PFSK-1 (cell line): ENCODE data around the gene CXXC5.

Source experiments
- FOXP2 ChIP-seq: optimal IDR thresholded peaks from 2 replicates; pipeline ENCODE3; 2011; ENCODE audit warnings: borderline replicate concordance, control low read depth, inconsistent platforms; ENCODE audit not compliant: insufficient read depth; ENCODE audit errors: extremely low read length, extremely low read depth
- POLR2AphosphoS5 ChIP-seq: IDR thresholded peaks from 2 replicates; pipeline ENCODE4 v1.6.1; 2012; ENCODE audit warnings: low read depth, mild to moderate bottlenecking, control low read depth, low read length, moderate library complexity
- REST ChIP-seq, 2 experiments: IDR thresholded peaks; 2 replicates each; pipeline versions ENCODE4 v1.6.1 to v1.8.0; 2011 to 2012; ENCODE audit warnings: low read depth in 2 of 2, low read length in 2 of 2, control low read depth in 1 of 2, inconsistent platforms in 1 of 2, mild to moderate bottlenecking in 1 of 2, moderate library complexity in 1 of 2; ENCODE audit not compliant: insufficient read depth in 1 of 2
- SIN3A ChIP-seq: IDR thresholded peaks from 2 replicates; pipeline ENCODE4 v1.6.1; 2012; ENCODE audit warnings: mild to moderate bottlenecking, low read length, moderate library complexity, borderline replicate concordance; ENCODE audit not compliant: insufficient read depth
- TAF1 ChIP-seq: IDR thresholded peaks from 2 replicates; pipeline ENCODE4 v1.6.1; 2012; ENCODE audit warnings: low read length, control low read depth, borderline replicate concordance; ENCODE audit not compliant: insufficient read depth

CXXC5 gene

GRCh38 chr5:139640421-139641115, 7.6 kb upstream of the CXXC5 start:
- TF ChIP-seq FOXP2 = no peak
- TF ChIP-seq POLR2AphosphoS5 = no peak; the same call in 1 of the 2 replicates
- TF ChIP-seq TAF1 = no peak
- no peak for TF ChIP-seq SIN3A
- no peak for TF ChIP-seq REST (IDR thresholded peaks at IDR 0.05; ENCODE audit: insufficient read depth in 1 of 2, low read depth in 2 of 2, low read length in 2 of 2)

DNA sequence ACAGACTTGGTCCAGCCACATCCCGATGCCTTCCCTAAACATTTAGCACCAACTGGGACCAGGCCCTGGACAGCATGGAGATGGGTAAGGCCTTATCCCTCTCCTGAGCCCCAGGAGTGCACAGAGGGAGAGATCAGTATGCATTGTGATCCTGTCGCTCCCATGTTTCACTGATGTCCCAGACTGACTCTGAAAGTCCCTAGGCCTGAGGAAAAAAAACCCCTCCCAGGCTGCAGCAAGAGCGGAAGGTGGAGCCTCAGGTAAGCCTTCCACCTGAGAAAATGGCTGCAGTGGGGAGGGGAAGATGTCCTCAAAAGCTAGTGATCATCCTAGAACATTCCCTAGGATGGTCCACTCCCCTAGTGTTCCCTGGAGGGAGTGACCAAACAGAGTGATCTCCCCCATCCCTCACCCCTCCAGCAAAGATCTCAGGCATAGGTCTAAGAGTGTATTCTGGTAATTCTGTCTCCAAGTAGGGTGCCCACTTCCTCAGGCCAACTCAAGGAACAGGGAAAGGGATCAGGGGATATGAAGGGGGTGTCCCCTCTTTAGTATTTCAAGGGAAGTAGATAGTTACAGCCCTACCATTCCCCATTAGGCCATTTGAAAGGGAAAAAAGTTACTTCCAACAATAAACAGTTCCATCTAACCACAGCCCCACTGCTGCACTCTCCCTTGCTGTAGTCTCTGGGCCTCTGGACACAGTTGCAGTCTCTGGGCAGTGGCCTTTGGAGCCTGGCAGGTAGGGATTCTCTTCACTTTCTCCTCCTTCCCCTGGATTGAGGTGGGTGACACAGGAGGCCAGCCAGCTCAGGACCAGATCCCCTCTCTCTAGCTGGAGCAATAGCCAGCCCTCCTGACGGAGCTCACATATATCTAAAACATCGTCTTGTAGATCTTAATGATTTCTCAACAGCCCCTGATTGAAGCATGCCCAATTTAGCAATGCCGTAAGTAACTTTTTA, 6.8 kb upstream of the CXXC5 start:
- TF ChIP-seq REST (IDR thresholded peaks at IDR 0.05; ENCODE audit: insufficient read depth in 1 of 2, low read depth in 2 of 2, low read length in 2 of 2) = no peak
- TF ChIP-seq FOXP2 = no peak
- TF ChIP-seq TAF1 = no peak
- no peak for TF ChIP-seq POLR2AphosphoS5
- no peak for TF ChIP-seq SIN3A

DNA sequence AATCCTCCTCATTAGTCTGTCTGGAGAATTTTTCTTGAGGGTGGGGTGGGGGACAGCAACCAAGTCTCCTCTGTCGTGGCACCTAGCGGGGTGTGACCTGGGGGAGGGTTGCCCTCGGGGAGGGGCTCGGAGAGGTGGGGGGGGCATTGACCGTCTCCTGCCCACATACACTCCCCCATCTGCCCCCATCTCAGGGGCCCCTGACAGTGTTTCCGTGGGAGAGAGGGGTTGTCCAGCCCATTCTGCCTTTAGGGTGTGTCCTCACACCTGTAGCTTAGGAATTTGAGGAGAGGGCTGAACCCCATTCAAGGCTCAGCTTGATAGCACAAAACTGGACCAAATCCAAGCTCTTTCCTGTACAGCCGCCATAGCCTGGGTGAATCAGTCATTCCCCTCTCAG, 5.9 kb upstream of the CXXC5 start:
- TF ChIP-seq SIN3A = no peak
- no peak for TF ChIP-seq POLR2AphosphoS5
- no peak for TF ChIP-seq REST (IDR thresholded peaks at IDR 0.05; ENCODE audit: insufficient read depth in 1 of 2, low read depth in 2 of 2, low read length in 2 of 2)
- TF ChIP-seq FOXP2 = no peak
- no peak for TF ChIP-seq TAF1

GRCh38 chr5:139642891-139643871, 5.0 kb upstream of the CXXC5 start:
- TF ChIP-seq FOXP2 (no peak), TAF1 (no peak), POLR2AphosphoS5 (no peak), REST (IDR thresholded peaks at IDR 0.05; ENCODE audit: insufficient read depth in 1 of 2, low read depth in 2 of 2, low read length in 2 of 2) (no peak), SIN3A (no peak)
